Measurements from ENCODE around the gene TRIM44.
"Not testable (repeated sequence)": the region's sequence is repeated elsewhere in the genome, so short reads cannot be mapped to it uniquely, and the experiment has no call there.

Gene TRIM44

GRCh38 chr11:35771722-35772121 lies 109.1 kb downstream of the TRIM44 start:
- H3K4me3 ChIP-seq (ENCODE audit: low read depth, low read length): no peak overlapping the region
- TF ChIP-seq MAX (IDR thresholded peaks at IDR 0.05; ENCODE audit: low read depth, low read length) (no peak), POLR2A (IDR thresholded peaks at IDR 0.05; ENCODE audit: extremely low read depth, insufficient read length) (no peak), MYC (IDR thresholded peaks at IDR 0.05; ENCODE audit: low read depth, low read length) (no peak), CTCF (IDR thresholded peaks at IDR 0.05; ENCODE audit: low read depth, low read length) (no peak)
- no peak for DNase-seq (ENCODE audit: low read depth)

- DNase-seq (ENCODE audit: low read depth); H3K4me3 ChIP-seq (ENCODE audit: low read depth, low read length): not testable (repeated sequence)
Observed at GRCh38 chr11:35777241-35777640, 114.7 kb downstream of the TRIM44 start.

GRCh38 chr11:35778943-35779342 lies 116.4 kb downstream of the TRIM44 start:
- not testable (repeated sequence) for H3K4me3 ChIP-seq (ENCODE audit: low read depth, low read length); DNase-seq (ENCODE audit: low read depth)

- TF ChIP-seq POLR2A (IDR thresholded peaks at IDR 0.05; ENCODE audit: extremely low read depth, insufficient read length): no peak
- no peak for TF ChIP-seq MYC (IDR thresholded peaks at IDR 0.05; ENCODE audit: low read depth, low read length)
- no peak for TF ChIP-seq CTCF (IDR thresholded peaks at IDR 0.05; ENCODE audit: low read depth, low read length)
- TF ChIP-seq MAX (IDR thresholded peaks at IDR 0.05; ENCODE audit: low read depth, low read length): no peak
- no peak overlapping the region for H3K4me3 ChIP-seq (ENCODE audit: low read depth, low read length)
- no peak for DNase-seq (ENCODE audit: low read depth)
Observed at GRCh38 chr11:35779409-35779808, 116.8 kb downstream of the TRIM44 start.

GRCh38 chr11:35780951-35781860 lies 118.6 kb downstream of the TRIM44 start:
- TF ChIP-seq CTCF (IDR thresholded peaks at IDR 0.05; ENCODE audit: low read depth, low read length): no peak
- TF ChIP-seq MYC (IDR thresholded peaks at IDR 0.05; ENCODE audit: low read depth, low read length): no peak
- TF ChIP-seq MAX (IDR thresholded peaks at IDR 0.05; ENCODE audit: low read depth, low read length): no peak
- no peak for TF ChIP-seq POLR2A (IDR thresholded peaks at IDR 0.05; ENCODE audit: extremely low read depth, insufficient read length)
- DNase-seq (ENCODE audit: low read depth): no peak

GRCh38 chr11:35781861-35782470 lies 119.4 kb downstream of the TRIM44 start:
- no peak for DNase-seq (ENCODE audit: low read depth)
- no peak overlapping the region for H3K4me3 ChIP-seq (ENCODE audit: low read depth, low read length)
- TF ChIP-seq MYC (IDR thresholded peaks at IDR 0.05; ENCODE audit: low read depth, low read length): no peak
- no peak for TF ChIP-seq POLR2A (IDR thresholded peaks at IDR 0.05; ENCODE audit: extremely low read depth, insufficient read length)
- TF ChIP-seq MAX (IDR thresholded peaks at IDR 0.05; ENCODE audit: low read depth, low read length): no peak
- TF ChIP-seq CTCF (IDR thresholded peaks at IDR 0.05; ENCODE audit: low read depth, low read length): no peak

More at GRCh38 chr11:35780951-35781860, 118.6 kb downstream of the TRIM44 start:
- no peak overlapping the region for H3K4me3 ChIP-seq (ENCODE audit: low read depth, low read length)
